ENCODE measurements around the gene RNF166. TPM values are rescaled to one million over a fixed set of nuclear protein-coding genes. Genes with fewer than 3 reads are reported as not detected.
A peak's percentile ranks its signal among the peaks of the same experiment; 100 is the strongest.

Gene RNF166, protein sequence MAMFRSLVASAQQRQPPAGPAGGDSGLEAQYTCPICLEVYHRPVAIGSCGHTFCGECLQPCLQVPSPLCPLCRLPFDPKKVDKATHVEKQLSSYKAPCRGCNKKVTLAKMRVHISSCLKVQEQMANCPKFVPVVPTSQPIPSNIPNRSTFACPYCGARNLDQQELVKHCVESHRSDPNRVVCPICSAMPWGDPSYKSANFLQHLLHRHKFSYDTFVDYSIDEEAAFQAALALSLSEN
- total RNA-seq: 10 to 100 TPM; 19.5 to 27.8 (median 22.3) TPM

DNA sequence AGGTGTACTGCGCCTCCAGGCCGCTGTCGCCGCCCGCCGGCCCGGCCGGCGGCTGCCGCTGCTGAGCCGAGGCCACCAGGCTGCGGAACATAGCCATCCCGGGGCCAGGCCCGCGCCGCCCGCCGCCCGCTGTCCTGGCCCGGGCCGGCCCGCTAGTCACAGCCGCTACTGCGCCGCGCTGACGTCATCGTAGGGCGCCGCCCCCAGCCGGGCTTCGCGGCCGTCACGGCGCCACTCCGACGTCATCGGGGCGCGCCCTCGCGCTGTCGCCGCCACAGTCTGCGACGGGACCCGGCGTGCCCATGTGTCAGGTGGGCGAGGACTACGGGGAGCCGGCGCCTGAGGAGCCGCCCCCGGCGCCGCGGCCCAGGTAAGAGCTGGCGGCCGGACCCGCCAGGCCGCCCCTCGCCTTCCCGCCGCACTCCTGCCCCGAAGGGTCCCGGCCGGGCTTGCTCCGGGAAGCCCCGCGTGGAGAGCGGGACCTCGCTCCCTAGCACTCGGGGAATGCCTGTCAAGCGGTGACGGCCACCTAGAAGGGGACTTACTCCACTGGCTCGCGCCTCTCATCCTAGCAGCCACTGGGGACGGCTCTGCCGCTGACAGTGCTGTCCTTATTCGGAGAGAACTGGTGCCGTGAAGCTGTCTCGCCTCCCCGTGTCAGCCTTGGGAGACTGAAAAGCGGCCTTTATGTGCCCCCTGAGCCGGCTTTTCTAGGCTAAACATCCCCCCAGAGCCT, at the start of gene RNF166, which contains the start of gene CTU2:
TSS of gene RNF166 (minus strand) at position 180 of the 736 bp plus-strand sequence. CDS start at position 97, 83 bp downstream.
TSS of gene CTU2 (plus strand) at position 275 of the 736 bp plus-strand sequence. CDS start at position 303, 28 bp downstream.
- Histone ChIP-seq H3K36me3 (peaks cover 0 to 30% of the 10 kb centered on the region in 2 donors), H3K9me3 (no peaks in the 10 kb centered on the region), H3K27ac (peak within 1 kb of the TSS; percentile 66 to 93 (median 90)), H3K4me3 (peak within 1 kb of the TSS; percentile 71 to 99), H3K4me1 (peaks cover 0 to 66% (median 24%) of the 10 kb centered on the region in 3 donors), H3K27me3 (no peaks in the 10 kb centered on the region)
- ATAC-seq: peak; percentile 92
- WGBS, 2 donors (ENCODE audit: low coverage in 1 of 2): no CpG with 5 or more reads among the region's 86 CpGs
- peak; percentile 80 for TF ChIP-seq POLR2AphosphoS5 (IDR thresholded peaks at IDR 0.05)
- TF ChIP-seq EP300 (IDR thresholded peaks at IDR 0.05): no peak
- TF ChIP-seq POLR2A (IDR thresholded peaks at IDR 0.05): peak; percentile 93
- TF ChIP-seq, protein P1, sequence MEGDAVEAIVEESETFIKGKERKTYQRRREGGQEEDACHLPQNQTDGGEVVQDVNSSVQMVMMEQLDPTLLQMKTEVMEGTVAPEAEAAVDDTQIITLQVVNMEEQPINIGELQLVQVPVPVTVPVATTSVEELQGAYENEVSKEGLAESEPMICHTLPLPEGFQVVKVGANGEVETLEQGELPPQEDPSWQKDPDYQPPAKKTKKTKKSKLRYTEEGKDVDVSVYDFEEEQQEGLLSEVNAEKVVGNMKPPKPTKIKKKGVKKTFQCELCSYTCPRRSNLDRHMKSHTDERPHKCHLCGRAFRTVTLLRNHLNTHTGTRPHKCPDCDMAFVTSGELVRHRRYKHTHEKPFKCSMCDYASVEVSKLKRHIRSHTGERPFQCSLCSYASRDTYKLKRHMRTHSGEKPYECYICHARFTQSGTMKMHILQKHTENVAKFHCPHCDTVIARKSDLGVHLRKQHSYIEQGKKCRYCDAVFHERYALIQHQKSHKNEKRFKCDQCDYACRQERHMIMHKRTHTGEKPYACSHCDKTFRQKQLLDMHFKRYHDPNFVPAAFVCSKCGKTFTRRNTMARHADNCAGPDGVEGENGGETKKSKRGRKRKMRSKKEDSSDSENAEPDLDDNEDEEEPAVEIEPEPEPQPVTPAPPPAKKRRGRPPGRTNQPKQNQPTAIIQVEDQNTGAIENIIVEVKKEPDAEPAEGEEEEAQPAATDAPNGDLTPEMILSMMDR (IDR thresholded peaks at IDR 0.05): peak in 1 of 4 experiments; percentile 9

DNA sequence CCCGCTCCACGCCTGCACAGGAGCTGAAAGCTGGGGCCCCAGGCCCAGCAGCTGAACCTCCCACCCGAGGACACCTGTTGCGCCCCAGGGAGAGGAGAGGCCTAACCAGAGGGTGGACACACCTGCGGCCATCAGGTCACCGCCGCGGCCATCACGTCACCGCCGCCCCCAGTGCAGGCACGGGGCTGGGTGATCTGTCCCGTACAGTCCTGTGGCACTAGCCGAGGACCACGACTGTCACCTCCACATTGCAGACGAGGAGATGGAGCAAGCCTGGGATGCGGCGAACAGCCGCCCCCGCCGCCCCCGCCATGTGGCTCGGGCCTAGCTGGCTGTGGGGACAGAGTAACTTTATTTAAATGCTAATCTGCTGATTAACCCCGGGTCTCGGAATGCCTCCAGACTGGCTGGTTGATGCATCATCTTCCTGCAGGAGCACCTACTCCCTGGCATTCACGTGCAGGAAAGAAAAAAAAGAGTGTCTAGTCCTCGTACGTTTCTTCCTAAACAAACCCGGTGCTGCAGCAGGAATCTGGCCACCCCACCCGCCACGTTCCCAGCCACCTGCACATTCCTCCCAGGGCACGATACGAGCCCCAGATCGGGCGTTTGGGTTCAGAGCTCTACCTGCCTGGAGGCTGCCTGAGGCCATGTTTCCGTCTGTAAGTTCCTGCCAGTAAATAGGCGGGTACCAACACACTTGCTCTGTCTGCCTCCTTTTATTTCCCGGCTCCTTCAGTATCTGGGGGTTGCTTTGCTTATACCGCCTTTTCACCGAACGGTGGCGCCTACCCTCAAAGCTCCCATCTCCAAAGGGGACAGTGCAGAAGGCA, 48.9 kb upstream of the RNF166 start:
- ATAC-seq: no peak

DNA sequence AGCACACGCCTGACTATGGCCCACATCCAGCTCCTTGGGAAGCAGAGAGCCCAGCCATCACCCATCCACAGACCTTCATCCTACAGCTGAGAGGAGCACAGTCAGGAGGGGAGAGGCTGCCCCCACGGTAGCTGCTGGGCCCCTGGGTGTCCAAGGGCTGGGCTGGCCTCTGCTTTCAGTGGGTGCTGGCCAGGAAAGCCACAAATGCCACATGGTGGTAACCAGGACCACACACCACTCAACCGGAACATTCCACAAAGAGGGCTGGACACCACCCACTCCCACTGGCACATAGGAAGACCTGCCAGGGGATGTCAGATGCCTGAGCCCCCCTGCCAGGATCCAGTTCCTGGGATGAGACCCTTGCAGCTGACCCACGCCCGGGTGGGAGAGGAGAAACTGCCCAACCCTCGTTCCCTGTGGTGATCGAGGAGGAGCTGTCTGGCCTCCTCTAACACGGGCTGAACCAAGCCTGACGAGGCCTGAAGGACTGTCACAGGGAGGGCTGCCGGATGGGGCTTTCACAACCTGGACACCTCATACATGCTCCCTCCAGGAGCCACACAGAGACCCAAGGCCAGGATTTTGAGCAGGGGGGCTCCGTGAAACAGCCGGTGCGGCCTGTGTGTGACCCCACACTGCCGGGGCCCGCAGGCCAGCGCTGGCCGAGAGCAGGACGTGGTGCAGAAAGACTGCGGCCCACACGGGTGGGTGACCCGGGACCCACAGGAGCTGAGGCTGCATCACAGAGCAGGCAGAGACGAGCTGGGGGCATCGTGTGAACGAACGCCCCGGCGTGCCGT, 48.1 kb upstream of the RNF166 start:
- ATAC-seq: no peak
- Histone ChIP-seq H3K9me3 (no peaks in the 10 kb centered on the region), H3K4me3 (no peak overlapping the region), H3K27ac (peak overlapping the region in 3 of 4 donors; percentile 62 to 63 (median 62)), H3K4me1 (peaks cover 0 to 78% (median 9%) of the 10 kb centered on the region in 3 donors), H3K36me3 (peaks cover 0 to 14% of the 10 kb centered on the region in 2 donors), H3K27me3 (no peaks in the 10 kb centered on the region)
- TF ChIP-seq, protein P1 (IDR thresholded peaks at IDR 0.05): no peak
- TF ChIP-seq EP300 (IDR thresholded peaks at IDR 0.05) (no peak), POLR2A (IDR thresholded peaks at IDR 0.05) (no peak), POLR2AphosphoS5 (IDR thresholded peaks at IDR 0.05) (no peak)
- WGBS, 2 donors (ENCODE audit: low coverage in 1 of 2): 95% methylated on average over 14 of the region's 28 CpGs; no CpG with 5 or more reads in 1 of the 2 donors

More for the DNA sequence above, 48.9 kb upstream of the RNF166 start:
- WGBS, 2 donors (ENCODE audit: low coverage in 1 of 2): 37 to 52% methylated on average over 12 to 14 of the region's 42 CpGs
- Histone ChIP-seq H3K27me3 (no peaks in the 10 kb centered on the region), H3K4me3 (no peak overlapping the region), H3K9me3 (no peaks in the 10 kb centered on the region), H3K4me1 (peaks cover 0 to 87% (median 17%) of the 10 kb centered on the region in 3 donors), H3K27ac (peak overlapping the region in 3 of 4 donors; percentile 62 to 94 (median 64)), H3K36me3 (peaks cover 0 to 14% of the 10 kb centered on the region in 2 donors)
- TF ChIP-seq, protein P1 (IDR thresholded peaks at IDR 0.05): peak in 2 of 4 experiments; percentile 24 to 44
- no peak for TF ChIP-seq EP300 (IDR thresholded peaks at IDR 0.05)

DNA sequence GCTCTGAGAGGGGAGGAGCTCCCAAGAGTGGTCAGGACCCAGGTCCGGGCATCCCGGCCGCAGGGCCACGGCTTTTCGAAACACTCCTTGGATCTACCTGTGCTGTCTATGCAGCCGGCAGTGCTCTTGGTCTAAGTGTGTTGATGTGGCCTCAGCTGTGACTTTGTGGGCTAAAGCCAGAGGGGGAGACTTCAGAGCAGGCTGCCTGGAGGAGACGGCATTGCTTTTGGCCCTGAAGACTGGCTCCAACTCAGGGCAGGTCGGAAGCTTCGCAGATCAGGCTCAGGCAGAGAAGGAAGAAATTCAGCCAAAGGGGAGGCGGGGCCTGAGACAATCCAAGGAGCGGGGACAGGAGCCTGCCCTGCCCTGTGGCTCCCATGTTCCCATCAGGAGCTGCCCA, 47.4 kb upstream of the RNF166 start:
- 40% methylated on average over 1 of the region's 11 CpGs; no CpG with 5 or more reads in 1 of the 2 donors for WGBS, 2 donors (ENCODE audit: low coverage in 1 of 2)
- no peak for ATAC-seq
- peaks cover 0 to 14% of the 10 kb centered on the region in 2 donors for H3K36me3 ChIP-seq
- TF ChIP-seq, protein P1 (IDR thresholded peaks at IDR 0.05): no peak
- TF ChIP-seq EP300 (IDR thresholded peaks at IDR 0.05) (no peak), POLR2AphosphoS5 (IDR thresholded peaks at IDR 0.05) (no peak), POLR2A (IDR thresholded peaks at IDR 0.05) (no peak)
- H3K4me1 ChIP-seq: peaks cover 0 to 72% (median 7%) of the 10 kb centered on the region in 3 donors
- H3K4me3 ChIP-seq: no peak overlapping the region
- H3K27me3 ChIP-seq: no peaks in the 10 kb centered on the region
- peak overlapping the region in 2 of 4 donors; percentile 62 for H3K27ac ChIP-seq
- no peaks in the 10 kb centered on the region for H3K9me3 ChIP-seq
